Midbrain (tissue), 1 donor: Measurements from ENCODE around the gene ADAMTSL1.

ENCODE experiments used
- DNase-seq: peaks from one replicate; lab custom pipeline; 2025; lab: John Stamatoyannopoulos, UW

The ADAMTSL1 gene

GRCh38 chr9:18473652-18474279 lies at the start of gene ADAMTSL1:
TSS of gene ADAMTSL1 (plus strand) at chr9:18474153. CDS start at chr9:18474233, 80 bp downstream.
- DNase-seq, result peak; percentile 36

- DNase-seq, result no peak
Measured at GRCh38 chr9:18427691-18428090, 46.3 kb upstream of the ADAMTSL1 start.

- DNase-seq, result no peak
Measured at GRCh38 chr9:18428661-18429060, 45.3 kb upstream of the ADAMTSL1 start.

- no peak for DNase-seq
Measured at GRCh38 chr9:18429070-18429469, 44.9 kb upstream of the ADAMTSL1 start.

- no peak for DNase-seq
Measured at GRCh38 chr9:18433620-18434019, 40.3 kb upstream of the ADAMTSL1 start.

GRCh38 chr9:18437315-18438201 lies 36.4 kb upstream of the ADAMTSL1 start:
- DNase-seq, result no peak

GRCh38 chr9:18438300-18438925 lies 35.5 kb upstream of the ADAMTSL1 start:
- peak; percentile 39 for DNase-seq

- DNase-seq, result no peak
Measured at GRCh38 chr9:18438951-18439350, 35.0 kb upstream of the ADAMTSL1 start.

- DNase-seq, result no peak
Measured at GRCh38 chr9:18441261-18441660, 32.7 kb upstream of the ADAMTSL1 start.

- DNase-seq, result peak; percentile 76
Measured at GRCh38 chr9:18442629-18443491, 31.1 kb upstream of the ADAMTSL1 start.

GRCh38 chr9:18447131-18447530 lies 26.8 kb upstream of the ADAMTSL1 start:
- DNase-seq, result peak; percentile 46

- no peak for DNase-seq
Measured at GRCh38 chr9:18447541-18447940, 26.4 kb upstream of the ADAMTSL1 start.

GRCh38 chr9:18448101-18448500 lies 25.9 kb upstream of the ADAMTSL1 start:
- no peak for DNase-seq

- no peak for DNase-seq
Measured at GRCh38 chr9:18451406-18451805, 22.5 kb upstream of the ADAMTSL1 start.

GRCh38 chr9:18452276-18452675 lies 21.7 kb upstream of the ADAMTSL1 start:
- no peak for DNase-seq

- no peak for DNase-seq
Measured at GRCh38 chr9:18456624-18457237, 17.2 kb upstream of the ADAMTSL1 start.

GRCh38 chr9:18457510-18457909 lies 16.4 kb upstream of the ADAMTSL1 start:
- no peak for DNase-seq

- DNase-seq, result no peak
Measured at GRCh38 chr9:18459962-18460584, 13.9 kb upstream of the ADAMTSL1 start.

GRCh38 chr9:18461496-18461895 lies 12.5 kb upstream of the ADAMTSL1 start:
- DNase-seq, result no peak

- no peak for DNase-seq
Measured at GRCh38 chr9:18463991-18464390, 10.0 kb upstream of the ADAMTSL1 start.

- no peak for DNase-seq
Measured at GRCh38 chr9:18466101-18466500, 7.9 kb upstream of the ADAMTSL1 start.
